Measurements from ENCODE around the gene FMN1. TPM values are rescaled to one million over a fixed set of nuclear protein-coding genes. Genes with fewer than 3 reads are reported as not detected.

FMN1 gene
- polyA plus RNA-seq, 3 donors = 0.28 to 3.7 (median 0.34) TPM

GRCh38 chr15:32733281-32733680 is 461.2 kb downstream of the FMN1 start:
- intact Hi-C loops (cut with micrococcal nuclease) = no loop called here
- no CpG with 5 or more reads among the region's 3 CpGs for WGBS (ENCODE audit: insufficient coverage)
- H3K27me3 Mint-ChIP-seq (ENCODE audit: low read depth in 3 of 3) = peaks cover 11 to 24% (median 17%) of the 10 kb centered on the region in 3 donors
- no peaks in the 10 kb centered on the region for H3K9me3 ChIP-seq (replicated peaks in 1 of 2; ENCODE audit: control insufficient read depth in 1 of 2, insufficient read depth in 1 of 2, low read length in 2 of 2)
- no peaks in the 10 kb centered on the region for H3K36me3 ChIP-seq (replicated peaks in 1 of 2; ENCODE audit: control insufficient read depth in 1 of 2, insufficient read depth in 2 of 2, low read length in 2 of 2)
- no peaks in the 10 kb centered on the region for H3K4me1 ChIP-seq (ENCODE audit: control insufficient read depth in 1 of 2, insufficient read depth in 2 of 2, low read length in 2 of 2)
- no peak overlapping the region for H3K4me3 ChIP-seq (replicated peaks in 1 of 3; ENCODE audit: low read depth in 2 of 3, low read length in 3 of 3)
- peaks cover 5% of the 10 kb centered on the region for H3K4me1 Mint-ChIP-seq
- H2AFZ ChIP-seq (ENCODE audit: insufficient read depth, low read depth, low read length, poor library complexity, severe bottlenecking) = no peak overlapping the region
- no peak for TF ChIP-seq CTCF (IDR thresholded peaks at IDR 0.05)
- no peak overlapping the region for H3K27ac Mint-ChIP-seq
- H3K4me2 ChIP-seq (replicated peaks; ENCODE audit: extremely low read depth, low read length, poor library complexity, severe bottlenecking) = no peak overlapping the region
- no peak overlapping the region for H3K9ac ChIP-seq (ENCODE audit: insufficient read depth, low read length, poor library complexity, severe bottlenecking)
- no peaks in the 10 kb centered on the region for H3K36me3 Mint-ChIP-seq
- peaks cover 3 to 8% of the 10 kb centered on the region in 2 donors for H3K27me3 ChIP-seq (ENCODE audit: control insufficient read depth in 2 of 2, insufficient read depth in 2 of 2, low read length in 2 of 2)
- H3K9me3 Mint-ChIP-seq = peaks cover 0 to 3% (median 0%) of the 10 kb centered on the region in 7 donors
- DNase-seq = no peak
- no peak overlapping the region for H3K4me3 Mint-ChIP-seq
- no peaks in the 10 kb centered on the region for H4K20me1 ChIP-seq (ENCODE audit: insufficient read depth, low read length)
- H3K27ac ChIP-seq (ENCODE audit: low read depth in 1 of 2, low read length in 2 of 2) = no peak overlapping the region
- no peaks in the 10 kb centered on the region for H3K79me2 ChIP-seq (ENCODE audit: insufficient read depth, low read length)

- H3K79me2 ChIP-seq (ENCODE audit: insufficient read depth, low read length) = no peaks in the 10 kb centered on the region
- H4K20me1 ChIP-seq (ENCODE audit: insufficient read depth, low read length) = no peaks in the 10 kb centered on the region
- H3K4me3 ChIP-seq (replicated peaks in 1 of 3; ENCODE audit: low read depth in 2 of 3, low read length in 3 of 3) = no peak overlapping the region
- H3K27me3 Mint-ChIP-seq (ENCODE audit: low read depth in 3 of 3) = peaks cover 11 to 24% (median 17%) of the 10 kb centered on the region in 3 donors
- WGBS (ENCODE audit: insufficient coverage) = 100% methylated on average over 2 of the region's 6 CpGs
- no peaks in the 10 kb centered on the region for H3K36me3 ChIP-seq (replicated peaks in 1 of 2; ENCODE audit: control insufficient read depth in 1 of 2, insufficient read depth in 2 of 2, low read length in 2 of 2)
- no peak overlapping the region for H3K4me3 Mint-ChIP-seq
- no peaks in the 10 kb centered on the region for H3K9me3 ChIP-seq (replicated peaks in 1 of 2; ENCODE audit: control insufficient read depth in 1 of 2, insufficient read depth in 1 of 2, low read length in 2 of 2)
- H3K4me1 Mint-ChIP-seq = peaks cover 5% of the 10 kb centered on the region
- H3K4me1 ChIP-seq (ENCODE audit: control insufficient read depth in 1 of 2, insufficient read depth in 2 of 2, low read length in 2 of 2) = no peaks in the 10 kb centered on the region
- no peak for TF ChIP-seq CTCF (IDR thresholded peaks at IDR 0.05)
- H3K9ac ChIP-seq (ENCODE audit: insufficient read depth, low read length, poor library complexity, severe bottlenecking) = no peak overlapping the region
- H2AFZ ChIP-seq (ENCODE audit: insufficient read depth, low read depth, low read length, poor library complexity, severe bottlenecking) = no peak overlapping the region
- no peaks in the 10 kb centered on the region for H3K36me3 Mint-ChIP-seq
- peaks cover 0 to 7% (median under 1%) of the 10 kb centered on the region in 7 donors for H3K9me3 Mint-ChIP-seq
- H3K27ac Mint-ChIP-seq = no peak overlapping the region
- intact Hi-C loops (cut with micrococcal nuclease) = no loop called here
- no peak overlapping the region for H3K4me2 ChIP-seq (replicated peaks; ENCODE audit: extremely low read depth, low read length, poor library complexity, severe bottlenecking)
- no peak overlapping the region for H3K27ac ChIP-seq (ENCODE audit: low read depth in 1 of 2, low read length in 2 of 2)
- no peak for DNase-seq
- peaks cover 3 to 8% of the 10 kb centered on the region in 2 donors for H3K27me3 ChIP-seq (ENCODE audit: control insufficient read depth in 2 of 2, insufficient read depth in 2 of 2, low read length in 2 of 2)
Measured at GRCh38 chr15:32732574-32733157, 461.8 kb downstream of the FMN1 start.
